Hepatocyte (in vitro differentiated cells): ENCODE measurements around the gene FHIP1B. TPM values are rescaled to one million over a fixed set of nuclear protein-coding genes. Genes with fewer than 3 reads are reported as not detected.

Experiments
- DNase-seq: peaks from one replicate; pipeline ENCODE4 v3.0.0-alpha.2; 2016; ENCODE audit warnings: low spot score
- H2AFZ ChIP-seq: fragments of 200-600 bp; sonication (generic); 2 replicates; pipeline ENCODE4 v1.6.0; 2016; ENCODE audit warnings: antibody characterized with exemption, mild to moderate bottlenecking
- H3K27ac ChIP-seq: fragments of 200-600 bp; sonication (generic); 2 replicates; pipeline ENCODE4 v1.5.1; 2016; ENCODE audit warnings: mild to moderate bottlenecking
- H3K27me3 ChIP-seq: fragments of 200-600 bp; sonication (generic); 2 replicates; pipeline ENCODE4 v1.6.1; 2016
- H3K36me3 ChIP-seq: fragments of 200-600 bp; sonication (generic); replicated peaks from 2 replicates; pipeline ENCODE4 v1.5.1; 2016; ENCODE audit warnings: low read depth; ENCODE audit not compliant: insufficient read depth
- H3K4me1 ChIP-seq: fragments of 200-600 bp; sonication (generic); 2 replicates; pipeline ENCODE4 v1.5.1; 2016; ENCODE audit warnings: mild to moderate bottlenecking, moderate library complexity; ENCODE audit not compliant: insufficient read depth
- H3K4me2 ChIP-seq: fragments of 200-600 bp; sonication (generic); 2 replicates; pipeline ENCODE4 v1.6.0; 2016
- H3K4me3 ChIP-seq: fragments of 200-600 bp; sonication (generic); 2 replicates; pipeline ENCODE4 v1.5.1; 2016; ENCODE audit warnings: mild to moderate bottlenecking
- H3K79me2 ChIP-seq: fragments of 200-600 bp; sonication (generic); 2 replicates; pipeline ENCODE4 v1.6.0; 2017; ENCODE audit warnings: mild to moderate bottlenecking
- H3K9me2 ChIP-seq: fragments of 200-600 bp; sonication (generic); replicated peaks from 2 replicates; pipeline ENCODE4 v1.6.0; 2017; ENCODE audit warnings: mild to moderate bottlenecking; ENCODE audit not compliant: insufficient read depth
- H3K9me3 ChIP-seq: fragments of 200-600 bp; sonication (generic); 2 replicates; pipeline ENCODE4 v1.5.1; 2016; ENCODE audit warnings: low read depth, mild to moderate bottlenecking
- H4K20me1 ChIP-seq: fragments of 200-600 bp; sonication (generic); 2 replicates; pipeline ENCODE4 v1.6.0; 2016; ENCODE audit warnings: mild to moderate bottlenecking; ENCODE audit not compliant: insufficient read depth, poor library complexity, severe bottlenecking
- CTCF ChIP-seq: fragments of 200-600 bp; sonication (generic); IDR thresholded peaks from 2 replicates; pipeline ENCODE4 v1.5.1; 2016; ENCODE audit warnings: antibody characterized with exemption, mild to moderate bottlenecking; ENCODE audit not compliant: poor library complexity
- EZH2 ChIP-seq: fragments of 200-600 bp; sonication (generic); IDR thresholded peaks from 2 replicates; pipeline ENCODE4 v1.6.1; 2016; ENCODE audit warnings: antibody characterized with exemption, mild to moderate bottlenecking, borderline replicate concordance
- EZH2phosphoT487 ChIP-seq: fragments of 200-600 bp; sonication (generic); IDR thresholded peaks from one replicate; pipeline ENCODE4 v1.6.1; 2018; ENCODE audit warnings: antibody characterized with exemption, mild to moderate bottlenecking, low read depth, moderate library complexity; ENCODE audit not compliant: unreplicated experiment, severe bottlenecking
- WGBS: methylation state at CpG from one replicate; pipeline ENCODE4 v1.1.6; 2016; ENCODE audit warnings: low lambda C conversion rate; ENCODE audit errors: missing lambda C conversion rate; 5-methylcytosine and 5-hydroxymethylcytosine counted together
- polyA plus RNA-seq: library from polyadenylated mRNA; unstranded; fragments of >200 nt; fragmentation: Nextera tagmentation; extraction: Ambion mirVana; gene quantifications from 2 replicates; pipeline ENCODE4 v1.2.1, GENCODE V29; 2016
- total RNA-seq: library from RNA; depleted of rRNA; stranded (reverse); fragments of >200 nt; gene quantifications from 2 replicates; pipeline ENCODE4 v1.2.3, GENCODE V29; 2014

Gene FHIP1B
- total and polyA plus RNA-seq, 2 experiments from 2014 or later, result 27.7 to 31.5 TPM

- Histone ChIP-seq H2AFZ (no peak overlapping the region), H3K27me3 (no peaks in the 10 kb centered on the region), H3K27ac (no peak overlapping the region), H3K79me2 (no peaks in the 10 kb centered on the region), H3K9me2 (no peaks in the 10 kb centered on the region), H3K9me3 (no peaks in the 10 kb centered on the region), H3K4me2 (no peak overlapping the region), H3K36me3 (no peaks in the 10 kb centered on the region), H3K4me1 (no peaks in the 10 kb centered on the region), H4K20me1 (no peaks in the 10 kb centered on the region), H3K4me3 (no peak overlapping the region)
- DNase-seq, result no peak
- WGBS, result 54% methylated on average over 3 of the region's 3 CpGs
- TF ChIP-seq CTCF (no peak), EZH2 (no peak), EZH2phosphoT487 (no peak)
Measured at GRCh38 chr11:6271598-6271997, 37.2 kb upstream of the FHIP1B start.

- Histone ChIP-seq H3K9me3 (no peaks in the 10 kb centered on the region), H3K9me2 (no peaks in the 10 kb centered on the region), H3K27ac (no peak overlapping the region), H2AFZ (no peak overlapping the region), H3K4me2 (no peak overlapping the region), H3K4me3 (no peak overlapping the region), H3K79me2 (no peaks in the 10 kb centered on the region), H3K27me3 (no peaks in the 10 kb centered on the region), H3K4me1 (no peaks in the 10 kb centered on the region), H4K20me1 (no peaks in the 10 kb centered on the region), H3K36me3 (no peaks in the 10 kb centered on the region)
- no peak for DNase-seq
- WGBS, result 95% methylated on average over 40 of the region's 41 CpGs
- TF ChIP-seq EZH2, result no peak
- TF ChIP-seq CTCF, result no peak
- no peak for TF ChIP-seq EZH2phosphoT487
Measured at GRCh38 chr11:6270584-6271246, 36.3 kb upstream of the FHIP1B start.

- no peak overlapping the region for H3K4me2 ChIP-seq
- TF ChIP-seq EZH2, result no peak
- no peak for TF ChIP-seq CTCF
- no peak for TF ChIP-seq EZH2phosphoT487
- DNase-seq, result no peak
- no peaks in the 10 kb centered on the region for H3K36me3 ChIP-seq
- no peak overlapping the region for H3K4me3 ChIP-seq
- no peaks in the 10 kb centered on the region for H3K79me2 ChIP-seq
- WGBS, result 92% methylated on average over 24 of the region's 24 CpGs
- H3K27me3 ChIP-seq, result no peaks in the 10 kb centered on the region
- H3K9me2 ChIP-seq, result no peaks in the 10 kb centered on the region
- H3K9me3 ChIP-seq, result no peaks in the 10 kb centered on the region
- H3K27ac ChIP-seq, result no peak overlapping the region
- no peak overlapping the region for H2AFZ ChIP-seq
- no peaks in the 10 kb centered on the region for H3K4me1 ChIP-seq
- no peaks in the 10 kb centered on the region for H4K20me1 ChIP-seq
Measured at GRCh38 chr11:6269994-6270393, 35.6 kb upstream of the FHIP1B start.
